Activated B cell treated with CpG ODN at 0.5 μM for 24 hours (primary cell): Measurements from ENCODE around the gene LIF. TPM values are rescaled to one million over a fixed set of nuclear protein-coding genes. Genes with fewer than 3 reads are reported as not detected.

ENCODE experiments used
- ATAC-seq: fragments of 200-7000 bp; cut with Tn5 transposase; one replicate; pipeline ENCODE4 v1.10.0; 2021; ENCODE audit warnings: low read depth, mild to moderate bottlenecking, moderate library complexity
- CTCF ChIA-PET: fragments of 350-600 bp; sonication (Branson Sonifier 250); formaldehyde crosslinking; loops from one replicate; lab custom pipeline; 2021; ENCODE audit warnings: antibody characterized with exemption; lab: Charles Lee
- POLR2A ChIA-PET: fragments of 350-600 bp; sonication (Branson Sonifier 250); formaldehyde crosslinking; loops from one replicate; lab custom pipeline; 2021; ENCODE audit warnings: antibody characterized with exemption; lab: Charles Lee
- DNase-seq: peaks from one replicate; pipeline ENCODE4 v3.0.0; 2022
- H3K27ac Mint-ChIP-seq: one replicate; pipeline ENCODE4 v1.8.0; 2020; ENCODE audit warnings: mixed read lengths
- H3K27me3 Mint-ChIP-seq: one replicate; pipeline ENCODE4 v1.8.0; 2021; ENCODE audit warnings: mixed read lengths
- H3K36me3 Mint-ChIP-seq: one replicate; pipeline ENCODE4 v1.8.0; 2021; ENCODE audit warnings: low read depth, mixed read lengths
- H3K4me1 Mint-ChIP-seq: one replicate; pipeline ENCODE4 v1.8.0; 2021; ENCODE audit warnings: mixed read lengths
- H3K4me3 Mint-ChIP-seq: one replicate; pipeline ENCODE4 v1.8.0; 2020; ENCODE audit warnings: mild to moderate bottlenecking, mixed read lengths
- H3K9me3 Mint-ChIP-seq: one replicate; pipeline ENCODE4 v1.8.0; 2020; ENCODE audit warnings: mixed read lengths
- intact Hi-C: fragments of 100-400 bp; cut with micrococcal nuclease; formaldehyde crosslinking; loops from one replicate; pipeline ENCODE4 v1.15.1; 2024
- total RNA-seq: library from RNA; stranded (reverse); gene quantifications from 2 replicates; pipeline ENCODE4 v1.2.3, GENCODE V29; 2022
- TF ChIP-seq, protein P1 (sequence below): fragments of 200-600 bp; IDR thresholded peaks from one replicate; pipeline ENCODE4 v1.8.0; 2022; ENCODE audit warnings: antibody characterized with exemption, mild to moderate bottlenecking

LIF gene
- total RNA-seq, 1 donor from 2014 or later: 0.44 TPM

- Mint-ChIP-seq H3K4me1 (peaks cover 46% of the 10 kb centered on the region), H3K27me3 (peaks cover 4% of the 10 kb centered on the region), H3K9me3 (no peaks in the 10 kb centered on the region), H3K27ac (no peak overlapping the region), H3K4me3 (no peak overlapping the region), H3K36me3 (no peaks in the 10 kb centered on the region)
- intact Hi-C loops: no loop called here
- no peak for ATAC-seq
- CTCF ChIA-PET: no interaction called here
- POLR2A ChIA-PET: interaction anchor here (0.7 kb wide), 2 partner anchors 79 to 225 kb away, joined by 3 to 9 read pairs; no protein-coding TSS in a partner anchor
- TF ChIP-seq, protein P1, sequence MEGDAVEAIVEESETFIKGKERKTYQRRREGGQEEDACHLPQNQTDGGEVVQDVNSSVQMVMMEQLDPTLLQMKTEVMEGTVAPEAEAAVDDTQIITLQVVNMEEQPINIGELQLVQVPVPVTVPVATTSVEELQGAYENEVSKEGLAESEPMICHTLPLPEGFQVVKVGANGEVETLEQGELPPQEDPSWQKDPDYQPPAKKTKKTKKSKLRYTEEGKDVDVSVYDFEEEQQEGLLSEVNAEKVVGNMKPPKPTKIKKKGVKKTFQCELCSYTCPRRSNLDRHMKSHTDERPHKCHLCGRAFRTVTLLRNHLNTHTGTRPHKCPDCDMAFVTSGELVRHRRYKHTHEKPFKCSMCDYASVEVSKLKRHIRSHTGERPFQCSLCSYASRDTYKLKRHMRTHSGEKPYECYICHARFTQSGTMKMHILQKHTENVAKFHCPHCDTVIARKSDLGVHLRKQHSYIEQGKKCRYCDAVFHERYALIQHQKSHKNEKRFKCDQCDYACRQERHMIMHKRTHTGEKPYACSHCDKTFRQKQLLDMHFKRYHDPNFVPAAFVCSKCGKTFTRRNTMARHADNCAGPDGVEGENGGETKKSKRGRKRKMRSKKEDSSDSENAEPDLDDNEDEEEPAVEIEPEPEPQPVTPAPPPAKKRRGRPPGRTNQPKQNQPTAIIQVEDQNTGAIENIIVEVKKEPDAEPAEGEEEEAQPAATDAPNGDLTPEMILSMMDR: no peak
- DNase-seq: no peak
Observed at GRCh38 chr22:30195245-30196140, 51.1 kb downstream of the LIF start.

DNA sequence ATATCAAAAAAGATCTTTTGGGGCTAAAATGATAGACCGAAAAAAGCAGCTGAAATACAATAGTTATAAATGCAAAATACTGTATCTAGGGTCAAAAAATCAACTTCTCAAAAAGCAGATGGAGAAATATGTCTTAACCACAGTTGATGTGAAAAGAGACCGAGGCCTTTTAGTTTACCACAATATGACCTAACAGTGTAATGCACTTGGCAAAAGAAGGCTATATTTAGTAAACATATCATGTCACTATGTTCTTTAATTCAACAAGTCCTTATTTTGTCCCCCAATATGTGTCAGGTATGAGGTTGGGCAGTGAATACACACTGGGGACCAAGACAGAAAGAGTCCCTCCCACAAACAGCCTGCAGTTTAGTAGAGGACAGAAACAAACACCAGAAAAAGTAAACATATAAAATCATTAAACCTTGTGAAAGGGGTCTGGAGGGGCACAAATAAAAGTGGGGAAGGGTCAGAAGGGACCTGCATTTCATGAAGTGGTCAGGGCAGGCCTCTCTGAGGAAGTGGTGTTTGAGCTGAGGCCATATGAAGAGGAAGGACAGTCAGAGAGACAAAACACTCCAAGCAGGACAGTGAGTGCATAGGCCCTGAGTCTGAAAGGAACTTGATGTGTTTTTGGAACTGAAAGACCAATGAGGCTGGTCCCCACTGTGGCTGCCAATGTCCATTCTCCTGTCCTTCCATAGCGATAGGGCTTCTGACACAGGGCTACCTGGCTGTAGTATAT lies 53.4 kb downstream of the LIF start:
- Mint-ChIP-seq H3K4me1 (peaks cover 42% of the 10 kb centered on the region), H3K9me3 (no peaks in the 10 kb centered on the region), H3K27me3 (peaks cover 8% of the 10 kb centered on the region), H3K36me3 (no peaks in the 10 kb centered on the region), H3K27ac (no peak overlapping the region), H3K4me3 (no peak overlapping the region)
- intact Hi-C loops: no loop called here
- POLR2A ChIA-PET: no interaction called here
- CTCF ChIA-PET: no interaction called here
- ATAC-seq: no peak
- no peak for DNase-seq
- TF ChIP-seq, protein P1: no peak

- ChIA-PET POLR2A (no interaction called here), CTCF (no interaction called here)
- Mint-ChIP-seq H3K4me1 (peaks cover 42% of the 10 kb centered on the region), H3K36me3 (no peaks in the 10 kb centered on the region), H3K4me3 (no peak overlapping the region), H3K9me3 (no peaks in the 10 kb centered on the region), H3K27ac (no peak overlapping the region), H3K27me3 (peaks cover 8% of the 10 kb centered on the region)
- DNase-seq (no peak), ATAC-seq (peak; percentile 42)
- intact Hi-C loops: no loop called here
- TF ChIP-seq, protein P1: no peak
Observed at GRCh38 chr22:30192427-30192826, 54.1 kb downstream of the LIF start.

DNA sequence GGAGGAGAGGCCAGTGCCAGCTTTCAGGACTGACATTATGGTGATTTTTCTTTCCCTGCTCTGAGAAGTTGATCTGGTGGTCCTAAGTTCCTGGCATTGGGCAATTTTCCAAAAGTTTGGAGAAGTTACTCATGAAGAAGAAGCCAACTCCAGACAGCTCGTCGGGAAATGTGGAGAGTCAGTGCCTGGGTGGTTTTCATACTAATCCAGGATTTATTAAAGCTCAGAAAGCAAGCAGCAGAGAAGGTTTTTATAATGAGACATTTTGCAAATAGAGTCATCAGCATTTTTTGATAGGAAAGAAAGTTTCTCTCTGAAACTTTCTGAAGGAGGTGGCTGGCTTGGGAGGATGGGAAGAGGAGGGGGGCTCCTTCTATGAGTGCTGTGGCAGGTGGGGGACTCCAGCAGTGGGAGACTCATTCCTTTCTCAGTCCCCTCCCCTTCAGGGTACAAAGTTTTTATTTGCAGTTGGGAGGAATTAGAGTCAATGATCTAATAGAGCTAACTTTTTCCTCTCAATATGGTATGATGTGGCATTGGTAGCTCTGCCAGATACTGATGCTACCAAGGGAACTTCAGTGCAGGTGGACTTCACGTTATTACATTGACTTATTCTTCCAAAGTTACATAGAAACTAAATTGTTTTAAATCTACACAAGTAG lies 55.4 kb downstream of the LIF start:
- ATAC-seq (no peak), DNase-seq (no peak)
- TF ChIP-seq, protein P1: no peak
- ChIA-PET POLR2A (no interaction called here), CTCF (no interaction called here)
- Mint-ChIP-seq H3K4me3 (no peak overlapping the region), H3K4me1 (peaks cover 32% of the 10 kb centered on the region), H3K27ac (no peak overlapping the region), H3K9me3 (no peaks in the 10 kb centered on the region), H3K36me3 (no peaks in the 10 kb centered on the region), H3K27me3 (peaks cover 12% of the 10 kb centered on the region)
- intact Hi-C loops: no loop called here
